ENCODE data around the gene PLAU. TPM values are rescaled to one million over a fixed set of nuclear protein-coding genes. Genes with fewer than 3 reads are reported as not detected.

Gene PLAU
- total and polyA plus RNA-seq, 10 of the 15 experiments (the other 5 are each of a cell fraction or from before 2014, with no cell fraction given): 2.5 to 20.9 (median 11.5) TPM

DNA sequence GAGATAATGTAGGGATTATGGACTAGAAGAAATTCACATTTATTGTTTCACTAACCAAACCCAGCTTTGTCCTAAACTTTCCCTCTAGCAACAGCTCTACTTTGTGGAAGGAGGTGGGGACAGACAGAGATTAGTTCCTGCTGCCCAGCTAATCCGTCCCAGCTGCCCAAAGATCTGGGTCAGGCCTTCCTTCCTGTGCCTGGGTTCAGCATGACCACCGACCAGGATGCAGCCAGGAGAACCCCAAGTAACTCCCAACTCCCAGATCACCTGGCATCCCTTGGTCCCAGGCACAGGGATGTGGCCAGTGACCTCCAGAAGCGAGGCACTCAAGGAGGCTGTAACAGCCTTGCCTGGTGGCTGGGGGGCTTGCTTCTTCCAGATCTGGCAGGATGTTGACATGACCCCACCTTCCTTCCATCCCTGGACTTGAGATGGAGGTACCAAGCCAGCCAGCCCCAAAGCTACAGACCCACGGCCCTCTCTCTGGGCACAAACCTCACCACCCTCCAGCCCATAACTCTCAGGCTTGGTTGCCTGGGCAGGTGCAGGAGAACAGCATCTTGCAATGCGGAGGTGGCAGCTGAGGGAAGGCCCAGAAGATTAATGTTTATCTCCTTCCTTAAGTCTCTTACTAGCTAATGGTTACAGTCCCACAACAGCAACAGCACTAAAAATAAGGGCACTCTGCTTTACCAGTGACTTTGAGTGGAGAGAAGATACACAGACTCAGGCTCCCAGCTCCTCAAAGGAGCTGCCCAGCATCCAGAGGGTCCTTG is 47.7 kb upstream of the PLAU start:
- no TSS peak for BruUV-seq (replicated peaks)
- peaks cover 3% of the 10 kb centered on the region for H3K79me2 ChIP-seq (ENCODE audit: control insufficient read depth, insufficient read depth, low read length)
- SMC1A ChIA-PET (ENCODE audit: uncharacterized antibody, unreplicated experiment): interaction anchor here (0.9 to 7.6 kb wide), 5 partner anchors 10 to 15 kb away, joined by 3 to 58 read pairs (median 10); no protein-coding TSS in a partner anchor
- H4K20me1 ChIP-seq (ENCODE audit: control insufficient read depth, insufficient read depth): no peaks in the 10 kb centered on the region
- H3K27ac ChIP-seq (ENCODE audit: control insufficient read depth, insufficient read depth): no peak overlapping the region
- no peak for FAIRE-seq
- ATAC-seq: no peak
- H3K4me3 ChIP-seq: no peak overlapping the region
- H2AFZ ChIP-seq (ENCODE audit: control insufficient read depth, low read depth, low read length): no peak overlapping the region
- RAD21 ChIA-PET (ENCODE audit: unreplicated experiment): interaction anchor here (0.7 to 12.8 kb wide), 2 partner anchors 11 to 14 kb away, joined by 4 to 149 read pairs; partner anchors contain the start of gene CAMK2G
- no peak overlapping the region for H3K9ac ChIP-seq (ENCODE audit: control insufficient read depth, insufficient read depth, low read length)
- no peaks in the 10 kb centered on the region for H3K27me3 ChIP-seq (replicated peaks in 1 of 2; ENCODE audit: control insufficient read depth in 2 of 2, insufficient read depth in 2 of 2, low read length in 1 of 2)
- H3K9me3 ChIP-seq (replicated peaks; ENCODE audit: control insufficient read depth, insufficient read depth, low read length): no peaks in the 10 kb centered on the region
- H3K36me3 ChIP-seq (ENCODE audit: control insufficient read depth in 2 of 2, insufficient read depth in 2 of 2, low read length in 1 of 2): peaks cover 6 to 7% of the 10 kb centered on the region in 2 experiments
- H3K4me2 ChIP-seq (ENCODE audit: control insufficient read depth, insufficient read depth): no peak overlapping the region
- no peak for TF ChIP-seq YBX1 (IDR thresholded peaks at IDR 0.05)
- TF ChIP-seq PAX8 (IDR thresholded peaks at IDR 0.05): no peak
- POLR2A ChIA-PET: interaction anchor here (0.7 to 3.3 kb wide), 2 partner anchors 14 to 16 kb away, joined by 4 to 17 read pairs; no protein-coding TSS in a partner anchor
- in situ Hi-C loops (cut with MboI) (no loop called here), intact Hi-C loops (cut with micrococcal nuclease; ENCODE audit: unreplicated experiment) (no loop called here)
- H3K4me1 ChIP-seq (ENCODE audit: control insufficient read depth, insufficient read depth, low read length): peaks cover 48% of the 10 kb centered on the region
- WGBS (ENCODE audit: insufficient coverage, insufficient replicate concordance, low lambda C conversion rate, missing lambda C conversion rate): 91% methylated on average over 5 of the region's 5 CpGs
- DNase-seq (ENCODE audit: low read depth, low spot score): no peak
- CTCF ChIA-PET: interaction anchor here (0.8 to 6.3 kb wide), 7 partner anchors 11 to 217 kb away, joined by 3 to 58 read pairs (median 5); no protein-coding TSS in a partner anchor

DNA sequence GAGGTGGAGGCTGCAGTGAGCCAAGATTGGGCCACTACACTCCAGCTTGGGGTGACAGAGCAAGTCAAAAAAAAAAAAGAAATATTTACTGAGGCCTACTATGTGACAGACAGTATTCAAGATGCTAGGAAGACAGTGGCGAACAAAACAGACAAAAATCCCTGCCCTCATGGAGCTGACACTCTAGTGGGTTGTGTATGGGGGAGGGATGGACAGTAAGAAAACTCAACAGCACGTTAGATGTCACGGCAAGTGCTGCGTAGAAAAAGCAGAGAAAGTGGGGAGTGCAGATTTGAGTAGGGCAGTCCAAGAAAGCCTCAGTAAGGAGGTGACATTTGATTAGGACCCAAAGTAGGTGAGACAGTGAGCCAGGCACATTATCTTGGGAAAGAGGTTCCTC is 46.7 kb upstream of the PLAU start:
- SMC1A ChIA-PET (ENCODE audit: uncharacterized antibody, unreplicated experiment): interaction anchor here (0.9 to 7.6 kb wide), 4 partner anchors 11 to 79 kb away, joined by 3 to 58 read pairs (median 18); no protein-coding TSS in a partner anchor
- BruUV-seq (replicated peaks): no TSS peak
- 100% methylated on average over 4 of the region's 4 CpGs for WGBS (ENCODE audit: insufficient coverage, insufficient replicate concordance, low lambda C conversion rate, missing lambda C conversion rate)
- TF ChIP-seq, protein P1, sequence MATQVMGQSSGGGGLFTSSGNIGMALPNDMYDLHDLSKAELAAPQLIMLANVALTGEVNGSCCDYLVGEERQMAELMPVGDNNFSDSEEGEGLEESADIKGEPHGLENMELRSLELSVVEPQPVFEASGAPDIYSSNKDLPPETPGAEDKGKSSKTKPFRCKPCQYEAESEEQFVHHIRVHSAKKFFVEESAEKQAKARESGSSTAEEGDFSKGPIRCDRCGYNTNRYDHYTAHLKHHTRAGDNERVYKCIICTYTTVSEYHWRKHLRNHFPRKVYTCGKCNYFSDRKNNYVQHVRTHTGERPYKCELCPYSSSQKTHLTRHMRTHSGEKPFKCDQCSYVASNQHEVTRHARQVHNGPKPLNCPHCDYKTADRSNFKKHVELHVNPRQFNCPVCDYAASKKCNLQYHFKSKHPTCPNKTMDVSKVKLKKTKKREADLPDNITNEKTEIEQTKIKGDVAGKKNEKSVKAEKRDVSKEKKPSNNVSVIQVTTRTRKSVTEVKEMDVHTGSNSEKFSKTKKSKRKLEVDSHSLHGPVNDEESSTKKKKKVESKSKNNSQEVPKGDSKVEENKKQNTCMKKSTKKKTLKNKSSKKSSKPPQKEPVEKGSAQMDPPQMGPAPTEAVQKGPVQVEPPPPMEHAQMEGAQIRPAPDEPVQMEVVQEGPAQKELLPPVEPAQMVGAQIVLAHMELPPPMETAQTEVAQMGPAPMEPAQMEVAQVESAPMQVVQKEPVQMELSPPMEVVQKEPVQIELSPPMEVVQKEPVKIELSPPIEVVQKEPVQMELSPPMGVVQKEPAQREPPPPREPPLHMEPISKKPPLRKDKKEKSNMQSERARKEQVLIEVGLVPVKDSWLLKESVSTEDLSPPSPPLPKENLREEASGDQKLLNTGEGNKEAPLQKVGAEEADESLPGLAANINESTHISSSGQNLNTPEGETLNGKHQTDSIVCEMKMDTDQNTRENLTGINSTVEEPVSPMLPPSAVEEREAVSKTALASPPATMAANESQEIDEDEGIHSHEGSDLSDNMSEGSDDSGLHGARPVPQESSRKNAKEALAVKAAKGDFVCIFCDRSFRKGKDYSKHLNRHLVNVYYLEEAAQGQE (IDR thresholded peaks at IDR 0.05; ENCODE audit: low read depth, low read length): no peak
- TF ChIP-seq NR2C2 (IDR thresholded peaks at IDR 0.05; ENCODE audit: borderline replicate concordance, control insufficient read depth, insufficient read length, low read depth) (no peak), CEBPB (IDR thresholded peaks at IDR 0.05; ENCODE audit: borderline replicate concordance in 1 of 2, low read depth in 2 of 2, low read length in 2 of 2) (no peak)

More for the DNA sequence above, 46.7 kb upstream of the PLAU start:
- H3K4me3 ChIP-seq: no peak overlapping the region
- H3K9ac ChIP-seq (ENCODE audit: control insufficient read depth, insufficient read depth, low read length): no peak overlapping the region
- H3K4me1 ChIP-seq (ENCODE audit: control insufficient read depth, insufficient read depth, low read length): peaks cover 38% of the 10 kb centered on the region
- RAD21 ChIA-PET (ENCODE audit: unreplicated experiment): interaction anchor here (1.1 to 12.8 kb wide), 3 partner anchors 12 to 14 kb away, joined by 3 to 149 read pairs (median 19); partner anchors contain the start of gene CAMK2G
- H3K9me3 ChIP-seq (replicated peaks; ENCODE audit: control insufficient read depth, insufficient read depth, low read length): no peaks in the 10 kb centered on the region
- H3K4me2 ChIP-seq (ENCODE audit: control insufficient read depth, insufficient read depth): no peak overlapping the region
- in situ Hi-C loops (cut with MboI): no loop called here
- no peak overlapping the region for H3K27ac ChIP-seq (ENCODE audit: control insufficient read depth, insufficient read depth)
- FAIRE-seq (no peak), DNase-seq (ENCODE audit: low read depth, low spot score) (no peak), ATAC-seq (no peak)
- POLR2A ChIA-PET: interaction anchor here (0.5 to 3.3 kb wide), 5 partner anchors 11 to 453 kb away, joined by 3 to 17 read pairs (median 16); partner anchors contain the start of gene CAMK2G
- H2AFZ ChIP-seq (ENCODE audit: control insufficient read depth, low read depth, low read length): no peak overlapping the region
- H3K79me2 ChIP-seq (ENCODE audit: control insufficient read depth, insufficient read depth, low read length): peaks cover 3% of the 10 kb centered on the region
- peaks cover 6 to 7% of the 10 kb centered on the region in 2 experiments for H3K36me3 ChIP-seq (ENCODE audit: control insufficient read depth in 2 of 2, insufficient read depth in 2 of 2, low read length in 1 of 2)
- intact Hi-C loops (cut with micrococcal nuclease; ENCODE audit: unreplicated experiment): no loop called here
- CTCF ChIA-PET: interaction anchor here (0.8 to 6.3 kb wide), 6 partner anchors 11 to 216 kb away, joined by 3 to 58 read pairs (median 5); no protein-coding TSS in a partner anchor
- H3K27me3 ChIP-seq (replicated peaks in 1 of 2; ENCODE audit: control insufficient read depth in 2 of 2, insufficient read depth in 2 of 2, low read length in 1 of 2): no peaks in the 10 kb centered on the region
- no peaks in the 10 kb centered on the region for H4K20me1 ChIP-seq (ENCODE audit: control insufficient read depth, insufficient read depth)

Measured in GM12878 (cell line).